GM18868 (cell line): Measurements from ENCODE around the gene LRP2BP.
A peak's percentile ranks its signal among the peaks of the same experiment; 100 is the strongest.
"Not testable (repeated sequence)": the region's sequence is repeated elsewhere in the genome, so short reads cannot be mapped to it uniquely, and the experiment has no call there.

Source experiments
- ATAC-seq: cut with Tn5 transposase; IDR thresholded peaks from one replicate; pipeline ENCODE4 v1.9.1; 2021; ENCODE audit warnings: mild to moderate bottlenecking, moderate library complexity; ENCODE audit not compliant: unreplicated experiment

The LRP2BP gene

GRCh38 chr4:185329879-185330510 lies 65.7 kb downstream of the LRP2BP start:
- not testable (repeated sequence) for ATAC-seq

DNA sequence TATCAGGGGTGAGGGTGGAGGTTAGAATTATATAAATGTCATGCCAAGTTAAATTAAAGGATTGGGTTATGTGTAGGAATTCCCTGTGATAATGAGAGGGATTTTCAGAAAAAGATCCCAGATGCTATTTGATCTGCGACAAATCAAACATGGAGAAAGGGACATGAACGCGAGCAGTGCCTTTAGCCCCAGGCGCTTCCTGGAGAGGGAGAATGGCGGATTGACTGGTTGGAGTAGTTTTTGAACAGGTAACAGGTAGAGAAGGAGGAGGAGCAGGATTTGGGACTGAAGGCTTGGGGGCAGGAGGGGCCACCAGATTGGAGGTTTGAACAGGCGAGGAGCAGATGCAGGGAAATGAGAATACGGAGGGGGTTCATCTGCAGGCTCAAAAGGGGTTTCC lies 67.1 kb downstream of the LRP2BP start:
- ATAC-seq = no peak

DNA sequence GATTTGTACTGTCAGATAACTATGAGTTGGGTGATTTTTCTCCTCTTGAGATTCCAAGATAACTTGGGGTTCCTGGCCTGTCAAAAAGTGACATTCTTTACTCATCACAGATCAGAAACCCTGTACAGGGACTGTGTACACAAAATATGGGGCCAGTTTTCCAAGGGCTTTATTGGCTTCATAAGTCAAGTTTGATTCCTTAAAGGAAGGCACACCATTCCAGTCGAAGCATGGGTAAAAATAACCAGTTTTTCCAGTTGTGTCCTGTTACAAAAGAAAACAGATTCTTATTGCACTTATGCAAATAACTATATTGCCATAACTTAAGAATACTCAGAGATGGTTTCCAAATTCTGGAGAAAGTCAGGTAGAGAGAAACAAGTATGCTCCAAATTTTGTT lies 70.0 kb downstream of the LRP2BP start:
- ATAC-seq = not testable (repeated sequence)

DNA sequence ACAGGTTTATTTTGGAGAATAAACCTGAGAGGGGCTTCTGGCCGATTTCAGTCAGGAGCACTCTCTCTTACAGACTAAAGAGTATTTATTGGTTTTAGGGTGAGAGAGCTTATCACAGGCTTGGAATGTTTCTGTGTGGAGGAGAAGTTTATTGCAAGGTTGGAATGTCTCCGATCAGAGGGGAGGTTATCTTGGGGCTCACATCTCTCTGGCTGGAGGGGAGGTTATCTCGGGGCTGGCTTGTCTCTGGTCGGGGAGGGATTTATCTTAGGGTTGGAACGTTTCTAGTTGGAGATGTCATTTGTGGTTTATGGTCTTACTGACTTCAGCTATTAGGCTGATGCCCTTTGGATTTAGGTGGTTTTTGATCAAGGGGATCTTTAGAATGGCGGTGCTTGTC lies 71.4 kb downstream of the LRP2BP start:
- not testable (repeated sequence) for ATAC-seq

GRCh38 chr4:185323606-185324005 lies 72.1 kb downstream of the LRP2BP start:
- ATAC-seq = no peak

DNA sequence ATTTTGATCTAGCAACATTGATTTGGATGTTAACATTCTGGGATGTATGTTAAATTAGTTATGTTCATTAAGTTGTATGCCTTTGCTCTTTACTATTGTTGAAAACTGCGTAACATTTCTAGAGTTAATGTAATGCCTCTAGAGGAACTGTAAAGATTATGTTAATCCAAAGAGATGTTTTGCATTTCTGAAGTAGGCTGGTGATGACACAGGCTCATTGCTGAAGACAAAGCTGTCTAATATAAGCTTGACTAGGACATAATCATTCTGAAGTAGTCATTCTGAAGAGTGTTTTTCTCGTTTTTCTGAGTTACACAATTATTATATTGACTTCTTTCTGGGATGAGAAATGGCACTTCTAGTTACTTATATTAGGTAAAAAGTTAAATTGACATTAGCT lies 72.9 kb downstream of the LRP2BP start:
- ATAC-seq = no peak

GRCh38 chr4:185318679-185319078 lies 77.0 kb downstream of the LRP2BP start:
- peak; percentile 59 for ATAC-seq

GRCh38 chr4:185317880-185318279 lies 77.8 kb downstream of the LRP2BP start:
- ATAC-seq = no peak

- ATAC-seq = not testable (repeated sequence)
Measured at GRCh38 chr4:185317462-185317861, 78.3 kb downstream of the LRP2BP start.
